A673 (cell line): Measurements from ENCODE around the gene SGCD.

Source experiments
- CTCF ChIP-seq: fragments of 300-800, 200-600 bp; sonication (generic); conservative IDR thresholded peaks from 2 replicates; pipeline ENCODE4 v1.5.1; 2017; ENCODE audit warnings: low read depth, mild to moderate bottlenecking, antibody characterized with exemption, low read length, moderate library complexity, mixed read lengths
- EZH2 ChIP-seq: fragments of 200-600 bp; sonication (generic); IDR thresholded peaks from 2 replicates; pipeline ENCODE4 v1.6.1; 2017; ENCODE audit warnings: borderline replicate concordance, low read depth, mild to moderate bottlenecking, mixed read lengths, antibody characterized with exemption, low read length; ENCODE audit not compliant: poor library complexity, severe bottlenecking

GRCh38 chr5:156363861-156364260, 36.9 kb downstream of the SGCD start:
- TF ChIP-seq CTCF = no peak
- TF ChIP-seq EZH2 = no peak
